ENCODE results near the gene UHRF1. TPM values are rescaled to one million over a fixed set of nuclear protein-coding genes. Genes with fewer than 3 reads are reported as not detected.
"Not testable (repeated sequence)": the region's sequence is repeated elsewhere in the genome, so short reads cannot be mapped to it uniquely, and the experiment has no call there.

The UHRF1 gene
- total RNA-seq, 1 donor from 2014 or later: 20.7 TPM

DNA sequence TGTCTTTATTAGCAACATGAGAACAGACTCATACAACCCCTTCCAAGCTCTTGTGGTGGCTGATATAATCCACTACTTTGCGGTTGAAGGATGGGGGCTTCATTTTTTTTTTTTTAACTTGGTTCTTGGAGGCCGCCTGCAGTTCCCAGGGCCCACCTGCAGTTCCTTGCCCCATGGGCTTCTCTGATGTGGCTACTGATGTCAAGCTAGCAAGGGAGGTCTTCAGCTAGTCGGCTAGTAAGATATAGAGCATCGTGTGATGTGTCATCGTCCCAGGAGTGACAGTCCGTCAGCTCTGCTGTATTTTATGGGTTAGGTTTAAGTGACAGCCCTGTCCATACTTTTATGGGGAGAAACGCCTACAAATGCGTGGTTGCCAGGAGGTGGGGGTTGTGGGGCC lies 26.1 kb downstream of the UHRF1 start:
- Mint-ChIP-seq H3K9me3 (ENCODE audit: unreplicated experiment) (no peaks in the 10 kb centered on the region), H3K36me3 (ENCODE audit: unreplicated experiment) (peaks cover 3% of the 10 kb centered on the region)
- no peak for TF ChIP-seq CTCF (IDR thresholded peaks at IDR 0.05)

GRCh38 chr19:4937060-4937459 lies 27.8 kb downstream of the UHRF1 start:
- Mint-ChIP-seq H3K27ac (ENCODE audit: unreplicated experiment) (no peak overlapping the region), H3K4me1 (ENCODE audit: unreplicated experiment) (no peaks in the 10 kb centered on the region), H3K4me3 (ENCODE audit: unreplicated experiment) (no peak overlapping the region), H3K36me3 (ENCODE audit: unreplicated experiment) (peaks cover 3% of the 10 kb centered on the region), H3K27me3 (ENCODE audit: unreplicated experiment) (no peaks in the 10 kb centered on the region), H3K9me3 (ENCODE audit: unreplicated experiment) (no peaks in the 10 kb centered on the region)
- TF ChIP-seq CTCF (IDR thresholded peaks at IDR 0.05): no peak
- no peak for DNase-seq (ENCODE audit: extremely low spot score, unreplicated experiment)

More for the DNA sequence above, 26.1 kb downstream of the UHRF1 start:
- no peaks in the 10 kb centered on the region for H3K27me3 Mint-ChIP-seq (ENCODE audit: unreplicated experiment)
- no peaks in the 10 kb centered on the region for H3K4me1 Mint-ChIP-seq (ENCODE audit: unreplicated experiment)
- H3K4me3 Mint-ChIP-seq (ENCODE audit: unreplicated experiment): no peak overlapping the region
- no peak overlapping the region for H3K27ac Mint-ChIP-seq (ENCODE audit: unreplicated experiment)
- DNase-seq (ENCODE audit: extremely low spot score, unreplicated experiment): no peak

DNA sequence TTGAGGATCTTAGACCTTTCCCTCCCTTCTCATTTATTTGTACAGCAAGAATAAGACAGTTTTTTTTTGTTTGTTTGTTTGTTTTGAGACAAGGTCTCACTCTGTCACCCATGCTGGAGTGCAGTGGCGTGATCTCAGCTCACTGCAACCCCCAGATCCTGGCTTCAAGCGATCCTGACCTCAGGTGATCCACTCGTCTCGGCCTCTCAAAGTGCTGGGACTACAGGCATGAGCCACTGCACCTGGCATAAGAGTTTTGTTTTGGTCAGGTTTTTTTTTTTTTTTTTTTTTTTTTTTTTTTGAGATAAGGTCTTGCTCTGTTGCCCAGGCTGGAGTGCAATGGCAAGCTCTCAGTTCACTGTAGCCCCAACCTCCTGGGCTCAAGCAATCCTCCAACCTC lies 29.2 kb downstream of the UHRF1 start:
- not testable (repeated sequence) for H3K27ac Mint-ChIP-seq (ENCODE audit: unreplicated experiment)

GRCh38 chr19:4939466-4939865 lies 30.2 kb downstream of the UHRF1 start:
- no peaks in the 10 kb centered on the region for H3K9me3 Mint-ChIP-seq (ENCODE audit: unreplicated experiment)
- no peaks in the 10 kb centered on the region for H3K4me1 Mint-ChIP-seq (ENCODE audit: unreplicated experiment)
- H3K4me3 Mint-ChIP-seq (ENCODE audit: unreplicated experiment): no peak overlapping the region
- no peak overlapping the region for H3K27ac Mint-ChIP-seq (ENCODE audit: unreplicated experiment)
- H3K27me3 Mint-ChIP-seq (ENCODE audit: unreplicated experiment): no peaks in the 10 kb centered on the region
- no peak for DNase-seq (ENCODE audit: extremely low spot score, unreplicated experiment)
- no peak for TF ChIP-seq CTCF (IDR thresholded peaks at IDR 0.05)
- H3K36me3 Mint-ChIP-seq (ENCODE audit: unreplicated experiment): peaks cover 1% of the 10 kb centered on the region

More for the DNA sequence above, 29.2 kb downstream of the UHRF1 start:
- not testable (repeated sequence) for H3K4me1 Mint-ChIP-seq (ENCODE audit: unreplicated experiment); H3K9me3 Mint-ChIP-seq (ENCODE audit: unreplicated experiment); H3K27me3 Mint-ChIP-seq (ENCODE audit: unreplicated experiment); H3K36me3 Mint-ChIP-seq (ENCODE audit: unreplicated experiment); H3K4me3 Mint-ChIP-seq (ENCODE audit: unreplicated experiment); DNase-seq (ENCODE audit: extremely low spot score, unreplicated experiment)

GRCh38 chr19:4941638-4942169 lies 32.4 kb downstream of the UHRF1 start:
- H3K27me3 Mint-ChIP-seq (ENCODE audit: unreplicated experiment): not testable (repeated sequence)

DNA sequence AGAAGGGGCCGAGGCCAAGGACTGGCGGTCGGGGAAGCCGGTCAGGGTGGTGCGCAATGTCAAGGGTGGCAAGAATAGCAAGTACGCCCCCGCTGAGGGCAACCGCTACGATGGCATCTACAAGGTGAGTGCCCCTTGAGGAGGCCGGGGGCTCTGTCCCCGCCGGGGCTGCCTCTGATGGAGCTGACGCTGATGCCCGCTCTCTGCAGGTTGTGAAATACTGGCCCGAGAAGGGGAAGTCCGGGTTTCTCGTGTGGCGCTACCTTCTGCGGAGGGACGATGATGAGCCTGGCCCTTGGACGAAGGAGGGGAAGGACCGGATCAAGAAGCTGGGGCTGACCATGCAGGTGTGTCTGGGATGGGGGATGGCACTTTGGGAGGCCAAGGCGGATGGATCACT lies 41.3 kb downstream of the UHRF1 start:
- peaks cover 19% of the 10 kb centered on the region for H3K36me3 Mint-ChIP-seq (ENCODE audit: unreplicated experiment)
- H3K27ac Mint-ChIP-seq (ENCODE audit: unreplicated experiment); H3K27me3 Mint-ChIP-seq (ENCODE audit: unreplicated experiment); H3K9me3 Mint-ChIP-seq (ENCODE audit: unreplicated experiment); DNase-seq (ENCODE audit: extremely low spot score, unreplicated experiment); H3K4me1 Mint-ChIP-seq (ENCODE audit: unreplicated experiment); H3K4me3 Mint-ChIP-seq (ENCODE audit: unreplicated experiment): not testable (repeated sequence)

More at GRCh38 chr19:4941638-4942169, 32.4 kb downstream of the UHRF1 start:
- H3K4me1 Mint-ChIP-seq (ENCODE audit: unreplicated experiment); H3K27ac Mint-ChIP-seq (ENCODE audit: unreplicated experiment); DNase-seq (ENCODE audit: extremely low spot score, unreplicated experiment); H3K4me3 Mint-ChIP-seq (ENCODE audit: unreplicated experiment); H3K9me3 Mint-ChIP-seq (ENCODE audit: unreplicated experiment); H3K36me3 Mint-ChIP-seq (ENCODE audit: unreplicated experiment): not testable (repeated sequence)

- TF ChIP-seq CTCF (IDR thresholded peaks at IDR 0.05): no peak
- no peaks in the 10 kb centered on the region for H3K27me3 Mint-ChIP-seq (ENCODE audit: unreplicated experiment)
- H3K36me3 Mint-ChIP-seq (ENCODE audit: unreplicated experiment): peaks cover 19% of the 10 kb centered on the region
- H3K9me3 Mint-ChIP-seq (ENCODE audit: unreplicated experiment): no peaks in the 10 kb centered on the region
- no peak for DNase-seq (ENCODE audit: extremely low spot score, unreplicated experiment)
- H3K27ac Mint-ChIP-seq (ENCODE audit: unreplicated experiment): no peak overlapping the region
- H3K4me1 Mint-ChIP-seq (ENCODE audit: unreplicated experiment): peaks cover 3% of the 10 kb centered on the region
- no peak overlapping the region for H3K4me3 Mint-ChIP-seq (ENCODE audit: unreplicated experiment)
Measured at GRCh38 chr19:4951656-4952055, 42.4 kb downstream of the UHRF1 start.

Data from osteocyte (in vitro differentiated cells).